Medulla oblongata (tissue), 1 donor: ENCODE results near the gene ZCCHC2.
A peak's percentile ranks its signal among the peaks of the same experiment; 100 is the strongest.

Experiments used
- DNase-seq: peaks from one replicate; pipeline ENCODE4 v3.0.0-alpha.2; 2015; ENCODE audit errors: extremely low spot score

Gene ZCCHC2

GRCh38 chr18:62607708-62608428 lies 85.0 kb downstream of the ZCCHC2 start:
- DNase-seq, result no peak

DNA sequence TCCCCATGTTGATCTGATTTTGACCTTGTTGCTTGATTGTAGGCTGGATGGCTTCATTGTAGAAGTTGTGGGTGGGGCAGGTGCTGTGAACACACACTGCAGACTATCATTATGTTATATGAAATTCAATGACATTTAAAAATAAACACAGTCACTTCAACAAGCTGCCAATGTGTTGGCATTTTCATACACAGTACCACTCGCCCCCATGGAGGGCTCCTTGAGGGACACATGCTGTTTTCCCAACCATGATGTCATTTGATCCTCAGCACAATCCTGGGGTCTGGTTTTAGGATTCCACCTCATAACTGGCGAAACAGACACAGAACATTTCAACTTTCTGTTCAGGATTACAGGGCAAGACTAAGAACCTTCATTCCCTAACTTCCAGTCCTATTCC lies 86.9 kb downstream of the ZCCHC2 start:
- DNase-seq, result no peak

- DNase-seq, result no peak
Observed at GRCh38 chr18:62610351-62610700, 87.5 kb downstream of the ZCCHC2 start.

- DNase-seq, result no peak
Observed at GRCh38 chr18:62610701-62611411, 88.0 kb downstream of the ZCCHC2 start.

DNA sequence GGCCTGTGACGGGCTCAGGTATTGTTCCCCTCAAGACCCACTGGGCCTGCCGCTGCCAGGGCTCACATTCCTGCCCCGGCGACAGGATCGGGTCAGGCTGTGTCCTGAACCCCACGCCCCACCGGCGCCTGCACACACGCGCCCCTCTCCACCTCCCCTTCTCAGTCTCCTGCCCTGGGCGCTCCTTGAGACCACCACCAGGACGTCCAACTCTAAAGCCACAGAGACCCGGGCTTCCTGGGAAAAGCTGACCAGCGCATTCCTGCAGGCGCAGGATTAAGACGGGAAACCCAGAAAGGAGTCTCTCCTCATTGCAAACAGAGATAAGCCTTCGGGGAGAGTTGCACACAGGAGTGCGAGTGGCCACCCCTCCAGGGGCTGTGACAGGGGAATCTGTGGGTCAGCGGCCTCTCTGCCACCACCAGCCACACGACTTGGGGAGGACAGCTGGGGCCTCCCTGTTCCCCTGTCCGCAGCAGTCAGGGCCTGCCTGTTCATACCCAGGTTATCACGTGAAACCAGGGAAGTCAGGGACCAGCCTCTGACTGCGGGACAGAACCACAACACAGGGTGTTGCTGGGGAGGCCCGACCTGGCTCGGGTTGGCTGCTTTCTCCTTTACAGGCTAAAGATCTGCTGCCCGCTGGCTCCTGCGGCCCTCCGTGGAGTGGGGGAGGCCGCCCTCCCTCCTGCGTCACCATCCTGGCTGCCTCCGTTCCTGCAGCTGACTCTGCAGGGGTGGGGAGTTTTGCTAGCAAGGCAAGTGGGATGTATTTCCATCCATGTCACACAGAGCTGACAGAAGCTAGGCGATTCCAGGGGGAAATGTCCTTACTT lies 88.8 kb downstream of the ZCCHC2 start:
- DNase-seq, result peak; percentile 35

- DNase-seq, result no peak
Observed at GRCh38 chr18:62612289-62612645, 89.4 kb downstream of the ZCCHC2 start.

- peak; percentile 38 for DNase-seq
Observed at GRCh38 chr18:62612776-62613175, 90.0 kb downstream of the ZCCHC2 start.

GRCh38 chr18:62614494-62614893 lies 91.7 kb downstream of the ZCCHC2 start:
- peak; percentile 55 for DNase-seq

GRCh38 chr18:62616331-62616805 lies 93.5 kb downstream of the ZCCHC2 start:
- no peak for DNase-seq

- DNase-seq, result no peak
Observed at GRCh38 chr18:62617793-62618591, 95.2 kb downstream of the ZCCHC2 start.

DNA sequence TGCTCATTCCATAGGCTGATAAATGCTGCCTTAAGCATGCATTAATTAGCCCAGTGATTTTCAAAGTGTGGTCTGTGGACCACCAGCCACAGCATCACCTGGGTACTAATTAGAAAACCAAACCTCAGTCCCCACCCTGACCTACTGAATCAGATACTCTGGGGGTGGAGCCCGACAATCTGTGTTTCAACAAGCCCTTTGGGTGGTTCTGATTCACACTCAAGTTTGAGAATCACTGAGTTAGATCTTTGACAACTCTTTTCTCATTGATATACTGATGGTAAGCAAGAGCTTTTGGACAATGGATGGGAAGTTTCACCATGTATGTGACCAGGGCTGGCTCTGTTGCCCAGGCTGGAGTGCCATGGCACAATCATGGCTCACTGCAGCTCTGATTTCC lies 95.9 kb downstream of the ZCCHC2 start:
- no peak for DNase-seq

- no peak for DNase-seq
Observed at GRCh38 chr18:62621546-62621945, 98.7 kb downstream of the ZCCHC2 start.

DNA sequence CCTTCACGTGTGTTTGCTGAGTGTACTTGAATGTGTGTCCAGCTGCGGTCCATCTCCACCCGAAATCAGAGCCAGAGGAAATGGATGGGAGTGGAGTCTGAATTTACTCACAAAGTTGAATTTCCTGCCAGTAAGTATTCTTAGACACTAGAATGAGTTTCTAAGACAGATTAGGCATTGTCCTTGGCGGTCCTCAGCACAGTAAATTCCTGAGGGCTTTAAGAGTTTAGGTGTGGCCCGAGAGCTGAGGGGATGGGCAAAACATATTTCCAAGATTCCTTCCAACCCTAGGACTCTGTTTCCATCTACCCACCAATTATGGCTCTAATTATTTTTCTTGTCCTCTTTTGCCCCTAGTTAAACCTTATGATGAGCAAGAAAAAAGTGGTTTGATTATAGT lies 102.2 kb downstream of the ZCCHC2 start:
- DNase-seq, result no peak
